GM12891 (cell line): ENCODE results near the gene SLC22A31.
"Not testable (repeated sequence)": the region's sequence is repeated elsewhere in the genome, so short reads cannot be mapped to it uniquely, and the experiment has no call there.

Source experiments
- DNase-seq: peaks from one replicate; pipeline ENCODE4 v3.0.0; 2011; ENCODE audit warnings: low spot score; ENCODE audit not compliant: insufficient read length
- FAIRE-seq: peaks from 2 replicates; lab custom pipeline; 2011; peaks lifted over from hg19 to GRCh38; lab: Jason Lieb, UNC
- PAX5 ChIP-seq: IDR thresholded peaks from 2 replicates; pipeline ENCODE4 v1.6.1; 2011; ENCODE audit warnings: low read length, moderate library complexity, mild to moderate bottlenecking; ENCODE audit not compliant: insufficient read depth, severe bottlenecking
- POLR2A ChIP-seq: IDR thresholded peaks from 2 replicates; pipeline ENCODE4 v1.6.1; 2011; ENCODE audit warnings: low read depth, low read length, control low read depth
- POLR2AphosphoS5 ChIP-seq: IDR thresholded peaks from 2 replicates; pipeline ENCODE4 v1.6.1; 2011; ENCODE audit warnings: low read depth, low read length, control low read depth
- POU2F2 ChIP-seq: IDR thresholded peaks from 2 replicates; pipeline ENCODE4 v1.6.1; 2011; ENCODE audit warnings: low read depth, mild to moderate bottlenecking, control low read depth, low read length, moderate library complexity
- SPI1 ChIP-seq: IDR thresholded peaks from 2 replicates; pipeline ENCODE4 v1.6.1; 2011; ENCODE audit warnings: low read depth, low read length, control low read depth
- TAF1 ChIP-seq: IDR thresholded peaks from 2 replicates; pipeline ENCODE4 v1.6.1; 2011; ENCODE audit warnings: low read depth, low read length, control low read depth

SLC22A31 gene

DNA sequence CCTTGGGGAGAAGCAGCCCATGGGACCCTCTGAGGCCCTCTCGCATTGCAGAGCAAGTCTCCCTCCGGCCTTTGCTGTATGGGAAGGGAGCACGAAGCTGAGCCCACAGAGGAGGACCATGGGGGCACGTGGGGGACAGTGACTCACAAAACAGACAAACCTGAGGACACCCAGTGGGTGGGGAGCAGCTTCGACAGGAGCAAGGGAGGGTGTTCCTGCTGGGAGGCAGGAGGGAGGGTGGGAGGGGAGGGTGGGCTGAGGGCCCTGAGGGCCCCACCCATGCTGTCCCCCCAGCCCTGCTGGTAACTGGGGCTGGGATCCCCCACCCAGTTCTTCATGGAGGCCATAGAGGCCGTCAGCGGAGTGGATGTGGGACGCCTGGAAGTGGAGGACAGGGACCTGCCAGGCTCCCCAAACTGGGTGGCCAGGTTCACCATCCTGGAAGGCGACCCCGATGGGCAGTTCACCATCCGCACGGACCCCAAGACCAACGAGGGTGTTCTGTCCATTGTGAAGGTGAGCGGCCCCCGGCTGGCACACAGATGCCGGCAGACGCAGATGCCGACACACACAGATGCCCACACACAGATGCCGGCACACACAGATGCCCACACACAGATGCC, 12.5 kb downstream of the SLC22A31 start:
- FAIRE-seq: no peak
- TF ChIP-seq TAF1 (no peak), POLR2A (no peak), POLR2AphosphoS5 (no peak), SPI1 (no peak), PAX5 (no peak), POU2F2 (no peak)
- no peak for DNase-seq

DNA sequence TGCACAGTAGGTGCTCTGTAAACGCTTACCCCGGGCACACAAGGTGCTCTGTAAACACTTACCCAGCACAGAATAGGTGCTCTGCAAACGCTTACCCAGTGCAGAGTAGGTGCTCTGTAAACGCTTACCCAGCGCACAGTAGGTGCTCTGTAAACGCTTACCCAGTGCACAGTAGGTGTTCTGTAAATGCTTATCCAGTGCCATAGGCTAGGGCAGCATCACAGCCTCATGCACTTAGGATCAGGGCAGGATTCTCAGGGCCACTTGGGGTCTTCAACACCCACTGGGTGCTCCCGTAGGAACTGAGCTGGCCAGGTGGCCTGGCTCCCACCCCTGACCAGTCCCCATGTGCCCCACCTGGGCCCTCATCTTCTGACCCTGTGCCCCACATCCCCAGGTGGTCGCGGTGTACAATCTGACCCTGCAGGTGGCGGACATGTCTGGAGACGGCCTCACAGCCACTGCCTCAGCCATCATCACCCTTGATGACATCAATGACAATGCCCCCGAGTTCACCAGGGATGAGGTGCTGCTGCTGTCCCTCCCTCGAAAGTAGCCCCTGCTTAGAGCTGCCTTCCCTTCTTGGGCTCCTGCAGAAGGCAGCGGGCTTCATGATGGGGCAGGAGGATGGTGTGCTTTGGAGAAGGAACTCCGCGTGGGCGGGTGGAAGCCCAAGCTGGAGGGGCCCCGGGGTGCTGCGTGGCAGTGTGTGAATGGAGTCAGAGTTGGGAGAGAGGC, 13.1 kb downstream of the SLC22A31 start:
- TF ChIP-seq POU2F2 (no peak), POLR2A (no peak), PAX5 (no peak), TAF1 (no peak), SPI1 (no peak), POLR2AphosphoS5 (no peak)
- FAIRE-seq: no peak
- no peak for DNase-seq

DNA sequence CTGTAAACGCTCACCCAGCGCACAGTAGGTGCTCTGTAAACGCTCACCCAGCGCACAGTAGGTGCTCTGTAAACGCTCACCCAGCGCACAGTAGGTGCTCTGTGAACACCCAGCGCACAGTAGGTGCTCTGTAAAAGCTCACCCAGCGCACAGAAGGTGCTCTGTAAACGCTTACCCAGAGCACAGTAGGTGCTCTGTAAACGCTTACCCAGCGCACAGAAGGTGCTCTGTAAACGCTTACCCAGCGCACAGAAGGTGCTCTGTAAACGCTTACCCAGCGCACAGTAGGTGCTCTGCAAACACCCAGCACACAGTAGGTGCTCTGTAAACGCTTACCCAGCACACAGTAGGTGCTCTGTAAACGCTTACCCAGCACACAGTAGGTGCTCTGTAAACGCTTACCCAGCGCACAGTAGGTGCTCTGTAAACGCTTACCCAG, 13.7 kb downstream of the SLC22A31 start:
- not testable (repeated sequence) for DNase-seq, FAIRE-seq

DNA sequence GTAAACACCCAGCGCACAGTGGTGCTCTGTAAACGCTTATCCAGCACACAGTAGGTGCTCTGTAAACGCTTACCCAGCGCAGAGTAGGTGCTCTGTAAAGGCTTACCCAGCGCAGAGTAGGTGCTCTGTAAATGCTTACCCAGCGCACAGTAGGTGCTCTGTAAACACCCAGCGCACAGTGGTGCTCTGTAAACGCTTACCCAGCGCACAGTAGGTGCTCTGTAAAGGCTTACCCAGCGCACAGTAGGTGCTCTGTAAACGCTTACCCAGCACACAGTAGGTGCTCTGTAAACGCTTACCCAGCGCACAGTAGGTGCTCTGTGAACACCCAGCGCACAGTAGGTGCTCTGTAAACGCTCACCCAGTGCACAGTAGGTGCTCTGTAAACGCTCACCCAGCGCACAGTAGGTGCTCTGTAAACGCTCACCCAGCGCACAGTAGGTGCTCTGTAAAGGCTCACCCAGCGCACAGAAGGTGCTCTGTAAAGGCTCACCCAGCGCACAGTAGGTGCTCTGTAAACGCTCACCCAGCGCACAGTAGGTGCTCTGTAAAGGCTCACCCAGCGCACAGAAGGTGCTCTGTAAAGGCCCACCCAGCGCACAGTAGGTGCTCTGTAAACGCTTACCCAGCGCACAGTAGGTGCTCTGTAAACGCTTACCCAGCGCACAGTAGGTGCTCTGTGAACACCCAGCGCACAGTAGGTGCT, 14.3 kb downstream of the SLC22A31 start:
- FAIRE-seq, DNase-seq: not testable (repeated sequence)

DNA sequence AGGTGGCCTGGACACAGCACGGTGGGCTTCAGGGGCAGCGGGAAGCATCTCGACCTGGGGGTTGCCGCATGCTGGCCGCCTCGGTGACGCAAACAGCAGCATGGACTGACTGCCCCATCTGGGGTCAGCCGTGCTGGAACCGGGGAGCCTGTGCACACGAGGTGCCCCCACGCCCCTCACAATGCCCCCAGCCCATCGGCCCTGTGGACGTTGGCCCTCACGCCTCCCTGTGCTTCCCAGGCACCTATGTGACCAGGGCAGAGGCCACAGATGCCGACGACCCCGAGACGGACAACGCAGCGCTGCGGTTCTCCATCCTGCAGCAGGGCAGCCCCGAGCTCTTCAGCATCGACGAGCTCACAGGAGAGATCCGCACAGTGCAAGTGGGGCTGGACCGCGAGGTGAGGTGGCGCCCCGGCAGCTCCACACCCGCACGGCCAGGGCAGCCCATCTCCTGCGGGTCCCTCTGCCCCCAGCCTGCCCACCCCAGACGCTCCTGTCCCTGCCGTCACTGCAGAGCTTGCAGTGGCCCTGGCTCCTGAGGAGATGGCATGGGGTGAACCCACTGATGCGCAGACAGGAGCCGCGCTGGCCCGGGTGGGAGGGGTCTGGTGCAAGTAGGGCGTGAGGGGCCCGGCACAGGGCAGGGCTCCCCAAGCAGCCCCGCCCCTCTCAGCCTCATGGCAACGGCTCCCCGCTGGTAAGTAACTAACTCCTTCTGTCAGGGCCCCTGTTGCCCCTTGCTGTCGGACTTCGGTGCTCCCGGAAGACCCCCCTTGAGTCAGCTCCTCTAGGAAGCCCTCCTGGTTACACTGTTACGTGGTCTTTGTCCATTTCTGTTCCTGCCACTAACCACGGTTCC, 15.2 kb downstream of the SLC22A31 start:
- DNase-seq: no peak
- FAIRE-seq: no peak
- TF ChIP-seq POU2F2 (no peak), PAX5 (no peak), TAF1 (no peak), SPI1 (no peak), POLR2A (no peak), POLR2AphosphoS5 (no peak)

DNA sequence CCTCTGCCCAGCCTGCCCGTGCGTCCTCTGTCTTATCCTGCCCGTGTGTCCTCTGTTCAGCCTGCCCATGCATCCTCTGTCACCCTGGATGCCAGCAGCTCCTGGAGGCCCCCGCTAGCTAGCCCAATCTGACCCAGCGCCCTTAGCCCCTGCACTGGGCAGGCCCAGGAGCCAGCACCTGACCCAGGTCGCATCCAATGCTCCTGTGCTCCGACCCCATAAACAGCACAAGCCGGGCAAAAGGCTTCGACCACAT, 15.7 kb downstream of the SLC22A31 start:
- FAIRE-seq (no peak), DNase-seq (no peak)
- TF ChIP-seq POU2F2 (no peak), SPI1 (no peak), POLR2AphosphoS5 (no peak)

DNA sequence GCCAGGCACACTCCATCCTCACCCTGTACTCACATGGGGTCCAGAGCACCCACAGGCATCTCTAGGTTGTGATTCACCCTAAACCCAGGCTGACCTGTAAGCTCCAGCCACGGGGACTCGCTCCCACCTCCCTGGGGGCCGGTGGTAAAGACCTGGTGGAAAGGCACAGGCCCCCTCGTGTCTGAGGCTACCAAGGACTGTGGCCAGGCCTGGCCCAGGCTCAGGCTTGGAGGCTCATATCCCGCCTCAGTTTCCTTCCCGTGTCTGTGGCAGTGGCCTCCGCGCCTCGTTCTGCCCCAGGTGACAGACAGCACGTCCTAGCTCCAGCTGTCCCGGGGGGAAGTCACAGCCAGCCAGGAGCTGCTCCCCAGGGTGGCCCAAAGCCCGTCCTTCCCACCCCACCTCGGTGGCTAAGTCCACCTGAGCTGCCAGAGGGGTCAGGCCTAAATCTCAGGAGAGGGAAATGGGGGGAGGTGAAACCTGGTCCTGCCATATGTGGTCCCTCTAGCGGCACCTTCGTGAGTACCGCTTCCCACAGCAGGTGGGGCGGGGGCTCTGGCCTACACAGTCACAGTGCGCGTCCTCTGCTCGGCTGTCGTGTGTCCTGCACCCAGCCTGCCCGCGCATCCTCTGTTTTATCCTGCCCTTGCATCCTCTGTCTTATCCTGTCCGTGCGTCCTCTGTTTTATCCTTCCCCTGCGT, 16.2 kb downstream of the SLC22A31 start:
- FAIRE-seq (no peak), DNase-seq (no peak)
- no peak for TF ChIP-seq TAF1
- no peak for TF ChIP-seq POU2F2
- no peak for TF ChIP-seq POLR2AphosphoS5
- no peak for TF ChIP-seq PAX5
- TF ChIP-seq POLR2A: no peak
- TF ChIP-seq SPI1: no peak

DNA sequence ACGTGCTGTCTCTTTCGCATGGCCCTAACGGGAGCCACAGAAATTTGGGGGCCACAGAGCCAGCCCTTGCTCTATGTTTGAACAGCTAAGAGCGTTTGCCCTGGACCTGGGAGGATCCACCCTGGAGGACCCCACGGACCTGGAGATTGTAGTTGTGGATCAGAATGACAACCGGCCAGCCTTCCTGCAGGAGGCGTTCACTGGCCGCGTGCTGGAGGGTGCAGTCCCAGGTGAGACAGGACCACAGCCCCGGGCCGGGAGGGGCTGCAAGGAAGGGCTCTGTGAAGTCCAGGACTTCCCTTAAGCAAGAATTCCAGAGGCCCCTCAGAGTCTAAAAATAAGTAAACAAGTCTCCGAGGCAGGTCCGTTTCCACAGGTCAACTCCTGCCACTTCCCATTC, 16.9 kb downstream of the SLC22A31 start:
- TF ChIP-seq POU2F2 (no peak), POLR2A (no peak), TAF1 (no peak), PAX5 (no peak), POLR2AphosphoS5 (no peak), SPI1 (no peak)
- FAIRE-seq: no peak
- DNase-seq: no peak

DNA sequence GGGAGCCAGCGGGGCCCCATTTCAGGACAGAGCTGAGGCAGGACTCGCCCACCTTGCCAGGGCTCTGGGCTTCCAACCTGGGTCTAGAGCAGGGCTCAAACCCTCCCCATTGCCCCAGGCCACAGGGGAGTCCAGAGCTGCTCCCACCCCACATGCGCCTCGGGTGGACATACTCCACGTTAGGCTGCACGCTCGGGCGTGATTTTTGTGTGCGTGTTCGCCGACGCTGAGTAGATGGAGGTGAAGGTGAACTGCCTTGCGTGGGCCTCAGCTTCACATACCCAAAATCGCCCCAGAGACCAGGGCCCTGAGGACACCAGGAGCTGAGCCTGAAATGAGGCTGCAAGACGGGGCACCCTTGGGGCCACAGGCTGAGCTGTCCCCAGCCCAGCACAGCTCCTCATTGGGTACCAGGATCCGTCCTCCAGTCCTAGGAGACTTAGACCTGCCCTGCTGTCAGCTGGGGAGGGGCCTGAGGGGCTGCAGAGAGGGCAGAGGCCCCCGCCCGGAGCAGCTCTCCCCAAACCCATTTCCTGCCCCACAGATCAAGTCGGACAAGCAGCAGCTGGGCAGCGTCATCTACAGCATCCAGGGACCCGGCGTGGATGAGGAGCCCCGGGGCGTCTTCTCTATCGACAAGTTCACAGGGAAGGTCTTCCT, 20.6 kb downstream of the SLC22A31 start:
- no peak for FAIRE-seq
- no peak for DNase-seq

DNA sequence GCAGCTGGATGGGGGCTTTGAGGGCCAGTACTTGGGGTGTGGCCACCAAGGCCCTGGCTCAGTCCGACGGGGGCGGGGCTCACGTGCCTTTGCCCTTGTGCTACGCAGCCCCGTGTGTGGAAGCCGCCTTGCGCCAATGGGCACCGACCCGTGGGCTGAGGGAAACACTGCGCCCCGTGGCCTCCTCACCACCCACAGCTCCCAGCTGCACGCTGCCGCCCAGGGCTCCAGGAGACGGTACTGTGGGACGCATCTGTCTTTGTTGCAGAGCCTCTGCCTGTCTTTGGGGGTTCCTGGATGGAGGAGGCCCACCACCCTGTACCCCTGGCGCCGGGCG, 21.2 kb downstream of the SLC22A31 start:
- TF ChIP-seq POLR2A: no peak
- TF ChIP-seq SPI1: no peak
- no peak for TF ChIP-seq TAF1
- TF ChIP-seq POU2F2: no peak
- TF ChIP-seq POLR2AphosphoS5: no peak
- no peak for TF ChIP-seq PAX5
- no peak for DNase-seq
- FAIRE-seq: no peak

More for the DNA sequence above, 20.6 kb downstream of the SLC22A31 start:
- TF ChIP-seq POLR2A (no peak), POU2F2 (no peak)
